Choroid plexus epithelial cell (primary cell): Measurements from ENCODE around the gene TPGS1.

Source experiments
- DNase-seq: peaks from one replicate; pipeline ENCODE4 v3.0.0-alpha.2; 2010; ENCODE audit warnings: low read depth
- H3K4me3 ChIP-seq: 2 replicates; pipeline ENCODE4 v1.5.1; 2011; ENCODE audit warnings: low read depth, mild to moderate bottlenecking, control low read depth, low read length, moderate library complexity
- TF ChIP-seq, protein P1 (sequence below): conservative IDR thresholded peaks from 2 replicates; pipeline ENCODE4 v1.5.1; 2011; ENCODE audit warnings: low read depth, mild to moderate bottlenecking, control low read depth, inconsistent platforms, low read length, moderate library complexity

TPGS1 gene

DNA sequence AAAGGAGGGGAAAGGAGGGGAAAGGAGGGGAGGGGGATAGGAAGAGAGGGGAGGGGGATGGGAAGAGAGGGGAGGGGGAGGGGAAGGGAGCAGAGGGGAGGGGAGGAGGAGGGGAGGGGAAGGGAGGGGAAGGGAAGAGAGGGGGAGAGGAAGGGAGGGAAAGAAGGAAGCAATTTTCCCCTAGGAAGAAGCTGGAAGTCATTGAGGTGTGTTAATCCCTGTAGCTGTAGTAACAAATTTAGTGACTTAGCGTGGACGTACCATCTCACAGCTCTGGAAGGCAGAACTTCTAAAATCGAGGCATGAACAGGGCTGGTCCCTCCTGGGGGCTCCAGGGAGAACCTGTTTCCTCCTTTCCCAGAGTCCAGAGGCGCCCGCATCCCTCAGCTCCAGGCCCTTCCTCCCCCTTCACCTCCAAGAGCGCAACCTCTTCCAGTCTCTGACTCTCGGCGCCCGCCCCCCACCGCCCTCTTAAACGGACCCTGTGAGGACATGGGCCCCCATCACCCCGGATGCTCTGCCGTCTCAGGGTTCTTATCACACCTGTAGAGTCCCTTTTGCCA is 18.6 kb downstream of the TPGS1 start:
- DNase-seq: no peak
- no peak overlapping the region for H3K4me3 ChIP-seq
- TF ChIP-seq, protein P1, sequence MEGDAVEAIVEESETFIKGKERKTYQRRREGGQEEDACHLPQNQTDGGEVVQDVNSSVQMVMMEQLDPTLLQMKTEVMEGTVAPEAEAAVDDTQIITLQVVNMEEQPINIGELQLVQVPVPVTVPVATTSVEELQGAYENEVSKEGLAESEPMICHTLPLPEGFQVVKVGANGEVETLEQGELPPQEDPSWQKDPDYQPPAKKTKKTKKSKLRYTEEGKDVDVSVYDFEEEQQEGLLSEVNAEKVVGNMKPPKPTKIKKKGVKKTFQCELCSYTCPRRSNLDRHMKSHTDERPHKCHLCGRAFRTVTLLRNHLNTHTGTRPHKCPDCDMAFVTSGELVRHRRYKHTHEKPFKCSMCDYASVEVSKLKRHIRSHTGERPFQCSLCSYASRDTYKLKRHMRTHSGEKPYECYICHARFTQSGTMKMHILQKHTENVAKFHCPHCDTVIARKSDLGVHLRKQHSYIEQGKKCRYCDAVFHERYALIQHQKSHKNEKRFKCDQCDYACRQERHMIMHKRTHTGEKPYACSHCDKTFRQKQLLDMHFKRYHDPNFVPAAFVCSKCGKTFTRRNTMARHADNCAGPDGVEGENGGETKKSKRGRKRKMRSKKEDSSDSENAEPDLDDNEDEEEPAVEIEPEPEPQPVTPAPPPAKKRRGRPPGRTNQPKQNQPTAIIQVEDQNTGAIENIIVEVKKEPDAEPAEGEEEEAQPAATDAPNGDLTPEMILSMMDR: no peak

DNA sequence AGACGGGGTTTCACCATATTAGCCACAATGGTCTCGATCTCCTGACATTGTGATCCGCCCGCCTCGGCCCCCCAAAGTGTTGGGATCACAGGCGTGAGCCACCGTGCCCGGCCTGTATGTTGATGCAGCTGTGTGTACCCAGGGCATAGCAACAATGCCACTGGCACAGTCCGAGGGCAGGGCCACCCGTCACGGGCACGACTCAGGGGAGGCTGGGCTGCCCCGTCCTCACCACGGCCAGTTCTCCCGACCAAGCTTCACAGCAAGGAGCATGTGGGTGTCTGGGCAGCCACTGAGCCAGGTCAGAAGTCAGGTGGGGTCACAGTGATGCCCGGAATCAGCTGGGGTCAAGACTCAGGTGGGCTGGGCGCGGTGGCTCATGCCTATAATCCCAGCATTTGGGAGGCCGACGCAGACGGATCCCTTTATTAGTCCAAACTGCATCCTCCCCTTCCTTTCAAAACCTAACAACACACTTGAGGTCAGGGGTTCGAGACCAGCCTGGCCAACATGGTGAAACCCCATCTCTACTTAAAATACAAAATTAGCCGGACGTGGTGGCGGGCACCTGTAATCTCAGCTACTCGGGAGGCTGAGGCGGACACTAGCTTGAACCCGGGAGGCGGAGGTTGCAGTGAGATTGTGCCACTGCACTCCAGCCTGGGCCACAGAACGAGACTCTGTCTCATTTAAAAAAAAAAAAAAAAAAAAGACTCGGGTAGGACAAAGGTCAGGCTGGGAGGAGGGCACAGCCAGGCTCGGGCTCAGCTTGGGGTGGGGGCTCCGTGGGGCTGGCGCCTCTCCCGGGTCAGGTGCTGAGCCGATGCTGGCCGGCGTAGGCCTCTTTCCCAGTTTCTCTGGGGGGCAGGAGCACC is 23.1 kb downstream of the TPGS1 start:
- TF ChIP-seq, protein P1: no peak
- no peak for DNase-seq
- H3K4me3 ChIP-seq: peak overlapping the region; percentile 86

- TF ChIP-seq, protein P1: peak; percentile 10
- H3K4me3 ChIP-seq: peak overlapping the region; percentile 86
- DNase-seq: peak; percentile 81
These were observed 23.9 kb downstream of the TPGS1 start for GRCh38 chr19:531009-531752.

- no peak for DNase-seq
- TF ChIP-seq, protein P1: no peak
- peak within 1 kb of the TSS; percentile 86 for H3K4me3 ChIP-seq
These were observed 24.7 kb downstream of the TPGS1 start, which contains the start of gene CDC34 for GRCh38 chr19:531753-532560. Gene CDC34 (plus strand): TSS chr19:531760. CDS start chr19:531932, 172 bp downstream.

GRCh38 chr19:532561-533363 is 25.5 kb downstream of the TPGS1 start:
- peak overlapping the region; percentile 86 for H3K4me3 ChIP-seq
- peak; percentile 74 for DNase-seq
- TF ChIP-seq, protein P1: peak; percentile 74
